CD1c-positive myeloid dendritic cell (primary cell): ENCODE data around the gene FZD8.

Experiments
- DNase-seq: peaks from one replicate; pipeline ENCODE4 v3.0.0-alpha.2; 2016; ENCODE audit errors: extremely low spot score

Gene FZD8

DNA sequence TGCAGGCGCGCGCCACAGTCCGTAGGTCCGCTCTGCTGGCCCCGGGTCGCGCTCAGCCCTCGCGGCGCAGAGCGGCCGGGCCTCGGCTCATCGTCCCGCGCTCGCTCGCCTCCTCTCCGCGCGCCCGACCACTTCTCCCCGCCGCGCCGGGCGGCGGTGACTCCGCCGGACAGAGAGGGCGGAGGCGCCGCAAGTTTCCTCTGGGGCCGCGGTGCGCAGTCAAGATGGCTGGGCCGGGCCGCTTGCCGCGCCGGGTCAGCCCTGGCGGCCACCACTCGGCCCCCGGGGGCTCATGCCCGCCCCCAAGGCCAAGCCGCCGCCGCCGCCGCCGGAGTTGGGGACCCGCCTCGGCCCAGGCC lies 441 bp downstream of the FZD8 start:
- DNase-seq: peak; percentile 41

DNA sequence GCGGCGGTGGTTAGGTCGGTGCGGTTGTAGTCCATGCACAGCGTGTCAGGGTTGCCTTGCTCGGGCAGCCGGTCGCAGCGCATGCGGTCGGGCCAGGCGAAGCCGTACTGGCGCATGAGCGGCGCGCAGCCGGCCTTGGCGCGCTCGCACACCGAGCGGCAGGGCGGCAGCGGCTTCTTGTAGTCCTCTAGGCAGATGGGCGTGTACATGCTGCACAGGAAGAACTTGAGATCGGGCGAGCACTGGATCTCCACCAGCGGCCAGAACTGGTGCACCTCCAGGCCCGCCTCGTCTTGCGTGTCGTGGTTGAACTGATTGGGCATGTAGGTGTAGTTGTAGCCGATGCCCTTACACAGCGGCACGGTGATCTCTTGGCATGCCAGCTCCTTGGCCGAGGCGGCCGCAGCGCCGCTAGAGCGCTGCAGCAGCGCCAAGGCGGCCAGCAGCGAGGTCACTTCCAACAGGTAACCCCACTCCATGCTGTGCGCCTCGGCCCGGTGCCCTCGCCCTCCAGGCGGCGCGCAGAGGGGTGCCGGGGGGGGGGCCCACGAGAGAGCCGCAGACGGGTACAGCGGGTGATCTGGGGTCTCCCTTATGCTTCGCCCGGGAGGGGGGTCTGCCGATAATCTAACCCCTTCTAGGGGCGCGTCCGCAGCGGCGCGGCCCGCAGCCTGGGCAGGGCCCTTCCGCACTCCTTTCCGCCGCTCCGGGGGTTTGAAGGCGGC lies 983 bp downstream of the FZD8 start:
- DNase-seq: peak; percentile 62

DNA sequence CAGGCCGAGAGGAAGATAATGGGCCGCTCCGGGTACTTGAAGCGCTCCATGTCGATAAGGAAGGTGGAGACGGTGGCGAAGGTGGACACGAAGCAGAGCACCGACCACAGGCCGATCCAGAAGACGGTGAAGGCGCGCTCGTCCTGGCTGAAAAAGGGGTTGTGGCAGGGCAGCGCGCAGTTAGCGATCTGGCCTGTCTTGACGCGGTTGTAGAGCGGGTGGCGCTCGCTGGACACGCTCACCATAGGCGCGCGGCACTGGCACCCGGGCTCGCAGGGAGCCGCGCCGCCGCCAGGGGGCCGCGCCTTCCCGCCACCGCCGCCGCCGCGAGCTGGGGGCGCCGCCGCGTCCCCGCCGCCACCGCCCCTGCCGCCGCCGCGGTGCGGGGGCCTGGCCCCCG lies 1.6 kb downstream of the FZD8 start:
- peak; percentile 62 for DNase-seq

DNA sequence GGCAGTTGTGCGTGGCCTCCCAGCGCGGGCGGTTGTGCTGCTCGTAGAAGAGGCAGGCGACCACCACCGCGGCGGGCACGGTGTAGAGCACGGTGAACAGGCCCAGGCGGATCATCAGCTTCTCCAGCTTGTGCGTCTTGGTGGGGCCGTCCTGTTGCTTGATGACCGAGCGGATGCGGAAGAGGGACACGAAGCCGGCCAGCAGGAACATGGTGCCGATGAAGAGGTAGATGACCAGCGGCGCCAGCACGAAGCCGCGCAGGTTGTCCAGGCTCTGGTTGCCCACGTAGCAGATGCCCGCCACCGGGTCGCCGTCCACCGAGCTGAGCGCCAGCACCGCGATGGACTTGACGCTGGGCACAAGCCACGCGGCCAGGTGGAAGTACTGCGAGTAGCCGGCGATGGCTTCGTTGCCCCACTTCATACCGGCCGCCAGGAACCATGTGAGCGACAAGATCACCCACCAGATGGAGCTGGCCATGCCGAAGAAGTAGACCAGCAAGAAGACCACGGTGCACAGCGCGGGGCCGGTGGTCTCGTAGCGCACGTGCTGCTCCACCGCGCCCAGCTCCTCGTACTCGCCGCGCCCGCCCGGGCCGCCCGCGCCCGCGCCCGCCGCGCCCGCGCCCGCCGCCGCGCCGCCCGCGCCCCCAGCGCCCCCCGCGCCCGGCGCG lies 2.2 kb downstream of the FZD8 start:
- DNase-seq: no peak

DNA sequence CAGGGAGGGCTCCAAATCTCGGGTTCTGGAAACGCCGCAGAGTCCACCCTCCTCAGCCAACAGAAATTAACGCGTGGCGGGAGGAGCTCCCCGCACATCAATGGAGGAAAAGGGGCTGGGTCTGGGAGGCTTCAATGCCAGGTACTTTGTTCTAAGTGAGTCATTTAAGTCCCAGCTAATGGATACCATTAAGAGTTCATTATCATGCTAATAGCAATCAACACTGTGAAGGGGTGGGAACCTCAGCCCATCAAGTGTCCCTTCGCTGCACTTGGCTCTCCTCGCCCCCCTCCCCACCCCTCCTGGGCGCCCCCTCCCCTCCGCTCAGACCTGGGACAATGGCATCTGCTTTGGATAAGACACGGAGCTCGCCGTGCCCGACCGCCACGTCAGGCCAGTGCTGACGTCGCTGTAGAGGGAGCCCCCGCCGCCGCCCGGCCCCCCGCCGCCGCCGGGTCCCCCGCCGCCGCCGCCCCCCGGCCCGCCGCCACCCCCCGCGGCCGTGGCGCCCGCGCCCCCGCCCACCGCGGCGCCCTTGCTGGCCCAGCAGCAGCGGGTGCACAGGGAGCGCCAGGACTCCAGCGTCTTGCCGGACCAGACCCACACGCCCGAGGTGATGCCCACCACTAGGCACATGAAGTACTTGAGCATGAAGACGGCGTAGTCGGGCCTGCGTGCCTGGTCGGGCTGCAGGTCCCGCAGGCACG lies 2.9 kb downstream of the FZD8 start:
- DNase-seq: no peak

DNA sequence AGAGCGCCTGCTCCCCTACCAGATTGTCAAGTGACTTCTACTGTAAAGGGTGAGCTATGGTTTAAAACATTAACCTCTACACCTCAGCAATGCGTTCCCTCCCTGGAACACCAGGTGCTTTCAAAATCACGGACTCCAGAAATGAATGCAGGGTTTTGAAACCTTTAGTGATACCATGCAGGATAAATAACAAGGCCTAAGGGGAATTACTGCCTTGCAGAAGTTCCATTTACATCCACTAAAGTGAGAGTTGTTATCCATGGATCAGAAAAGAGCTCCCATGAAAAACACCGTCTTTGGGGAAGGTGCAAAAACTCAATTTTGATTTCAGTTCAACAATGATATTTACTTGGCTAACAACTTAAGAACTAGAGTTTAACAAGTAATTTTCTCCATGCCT lies 4.0 kb downstream of the FZD8 start:
- no peak for DNase-seq

DNA sequence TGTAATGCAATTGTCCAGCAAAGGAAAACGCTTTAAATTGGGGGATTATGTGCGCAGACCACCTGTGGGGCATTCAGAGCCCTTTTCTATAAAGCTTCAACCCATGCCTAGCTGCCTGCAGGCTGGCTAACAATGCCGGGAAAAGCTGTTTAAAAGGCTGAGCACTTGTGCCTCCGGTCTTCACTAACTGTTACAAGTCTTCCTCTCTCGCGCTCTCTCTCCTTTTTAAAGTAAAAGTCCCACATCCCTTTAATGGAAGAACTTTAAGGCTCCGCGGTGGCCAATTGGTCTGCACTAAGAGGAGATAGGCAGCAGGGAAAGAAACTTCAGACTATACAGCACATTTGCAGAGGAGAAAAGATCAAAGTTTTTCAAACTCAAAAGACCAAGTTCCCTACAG lies 4.6 kb downstream of the FZD8 start:
- no peak for DNase-seq

DNA sequence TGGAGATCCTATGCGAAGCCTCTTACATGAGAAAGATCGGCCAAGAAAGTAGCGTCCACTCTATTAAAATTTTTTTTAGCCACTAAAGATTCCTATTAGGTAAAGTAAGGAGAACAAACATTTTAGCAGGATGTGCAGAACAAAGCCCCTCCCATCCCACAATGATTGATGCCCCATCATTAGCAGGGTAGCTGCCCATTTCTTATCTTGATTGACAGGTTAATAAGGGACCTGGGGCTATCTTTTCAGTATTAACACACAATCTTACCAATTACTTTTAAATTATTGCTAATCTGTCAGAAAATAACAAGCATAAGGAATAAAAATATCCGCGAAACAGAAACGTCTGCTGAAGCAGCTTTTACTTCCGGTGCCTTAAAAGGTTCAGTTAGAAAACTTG lies 5.1 kb downstream of the FZD8 start:
- no peak for DNase-seq

DNA sequence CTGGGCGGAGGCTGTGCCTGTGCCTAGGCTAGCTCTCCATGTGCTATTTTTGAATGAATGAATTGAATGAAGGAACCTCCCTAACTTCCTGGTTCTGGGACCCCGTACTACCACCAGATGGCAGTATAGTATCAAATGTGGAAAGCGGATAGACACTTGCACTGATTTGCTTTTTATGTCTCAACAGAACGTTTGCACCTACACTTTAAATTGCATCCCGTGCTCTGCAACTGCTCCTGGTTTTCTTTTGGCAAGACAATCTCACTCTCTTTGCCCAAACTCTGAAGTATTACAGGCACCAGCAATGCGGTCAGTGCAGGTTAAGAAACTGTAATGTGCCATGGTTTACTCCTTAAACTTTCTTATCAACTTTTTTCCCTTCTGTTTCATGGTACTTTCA lies 6.5 kb downstream of the FZD8 start:
- peak; percentile 76 for DNase-seq

DNA sequence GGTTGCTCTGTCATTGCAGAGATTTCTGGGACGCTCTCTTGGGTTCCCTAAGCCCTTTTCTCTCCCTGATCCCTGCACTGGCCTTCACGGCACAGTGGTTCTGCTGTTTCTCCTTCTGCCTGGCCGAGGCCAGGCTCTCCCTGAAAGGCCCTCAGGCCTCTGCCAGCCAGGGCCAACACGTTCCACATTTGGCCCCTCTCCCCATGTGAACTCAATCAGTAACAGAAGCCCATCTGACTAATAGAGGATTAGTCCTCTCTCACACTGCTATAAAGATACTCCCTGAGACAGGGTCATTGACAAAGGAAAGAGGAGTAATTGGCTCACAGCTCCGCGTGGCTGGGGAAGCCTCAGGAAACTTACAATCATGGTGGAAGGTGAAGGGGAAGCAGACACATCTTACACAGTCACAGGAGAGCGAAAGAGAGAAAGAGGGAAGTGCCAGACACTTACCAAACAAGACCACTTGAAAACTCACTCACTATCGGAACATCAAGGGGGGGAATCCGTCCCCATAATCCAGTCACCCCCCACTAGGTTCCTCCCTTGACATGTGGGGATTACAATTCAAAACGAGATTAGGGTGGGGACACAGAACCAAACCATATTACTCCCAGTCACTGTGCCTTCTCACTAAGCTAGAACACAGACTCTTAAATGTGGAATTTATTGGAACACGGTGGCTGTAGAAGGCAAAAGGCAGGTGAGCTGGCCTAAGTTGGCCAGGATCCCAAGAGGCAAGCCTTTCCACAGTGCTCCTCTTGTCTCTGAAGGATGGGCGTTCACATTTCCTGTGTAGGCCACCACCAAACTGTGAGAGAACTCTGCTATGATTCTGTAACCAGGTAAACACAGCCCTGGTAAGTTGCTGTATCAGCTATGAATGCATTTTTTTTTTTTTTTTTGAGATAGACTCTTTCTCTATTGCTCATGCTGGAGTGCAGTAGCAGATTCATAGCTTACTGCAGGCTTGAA lies 8.8 kb downstream of the FZD8 start:
- DNase-seq: no peak

DNA sequence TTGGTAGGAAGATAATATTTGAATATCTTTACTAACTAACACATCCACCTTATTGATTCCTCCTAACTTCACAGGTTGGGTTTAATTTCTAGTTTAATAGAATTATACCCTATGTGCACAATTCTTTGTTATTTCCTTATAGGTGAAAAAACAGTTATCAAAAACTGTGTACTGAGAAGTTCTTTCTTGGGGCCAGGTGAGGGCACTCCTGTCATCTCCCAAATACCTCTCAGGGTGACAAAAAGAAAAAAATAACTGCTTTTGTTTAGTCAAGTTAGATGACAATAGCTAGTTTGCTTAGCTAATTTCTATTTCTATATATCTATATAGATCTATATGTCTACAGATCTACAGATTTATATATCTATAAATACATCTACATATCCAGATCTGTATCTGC lies 10.1 kb downstream of the FZD8 start:
- DNase-seq: no peak

DNA sequence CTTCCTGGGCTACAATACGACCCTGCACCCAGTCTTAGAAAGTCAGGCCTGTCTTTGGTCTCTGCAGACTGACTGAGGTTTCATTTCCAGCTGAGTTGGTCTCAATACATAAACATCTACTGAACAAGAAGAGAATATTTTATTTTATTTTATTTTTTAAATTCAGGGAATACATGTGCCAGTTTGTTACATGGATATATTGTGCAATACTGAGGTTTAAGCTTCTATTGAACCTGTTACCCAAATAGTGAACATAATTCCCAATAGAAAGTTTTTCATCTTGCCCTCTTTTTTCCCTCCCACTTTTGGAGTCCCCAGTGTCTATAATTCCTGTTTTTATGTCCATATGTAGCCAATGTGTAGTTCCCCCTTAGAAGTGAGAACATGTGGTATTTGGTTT lies 10.7 kb downstream of the FZD8 start:
- DNase-seq: no peak

DNA sequence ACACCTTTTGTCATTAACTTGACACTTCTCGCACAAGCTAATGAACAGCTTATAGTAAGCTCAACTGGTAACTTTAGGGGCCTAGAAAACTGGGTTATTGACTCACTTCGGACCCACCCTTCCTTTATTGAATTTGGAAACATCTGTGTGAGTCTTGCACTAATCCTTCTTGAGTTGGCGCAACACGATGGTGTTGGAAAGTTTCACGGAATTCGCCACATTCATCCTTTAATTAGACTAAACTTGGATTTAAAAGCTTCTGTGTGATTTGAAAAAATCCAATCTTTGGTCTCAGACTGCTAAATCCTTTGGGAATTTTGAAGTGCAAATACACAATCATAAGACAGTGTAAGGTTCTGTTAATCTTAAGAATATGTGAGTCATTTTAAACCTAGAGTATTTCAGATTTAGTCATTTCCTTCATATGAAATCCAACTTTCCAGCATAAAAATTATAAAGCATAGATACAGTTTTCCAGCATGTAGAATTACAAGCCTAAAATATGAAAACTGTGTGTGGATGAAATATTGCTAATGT lies 15.1 kb downstream of the FZD8 start:
- DNase-seq: no peak

DNA sequence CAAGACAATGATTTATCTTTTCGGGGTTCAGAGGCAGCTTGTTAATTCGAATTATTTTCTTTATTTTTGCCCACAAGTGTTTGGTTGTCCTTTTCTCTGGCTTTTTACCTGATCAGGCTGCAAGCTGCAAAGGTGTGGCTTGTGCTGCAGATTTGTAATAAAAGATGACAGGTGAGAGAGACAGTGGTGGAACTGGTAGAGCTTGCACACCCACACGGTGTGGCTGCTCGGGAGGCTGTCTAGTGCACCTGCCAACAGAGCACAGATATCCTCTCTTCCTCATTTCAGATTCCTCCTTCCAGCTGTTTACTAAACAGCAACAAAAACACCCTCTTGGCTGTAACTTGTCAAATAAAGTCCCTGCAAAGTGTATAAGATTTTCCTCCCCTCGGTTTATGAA lies 27.8 kb downstream of the FZD8 start:
- DNase-seq: no peak

DNA sequence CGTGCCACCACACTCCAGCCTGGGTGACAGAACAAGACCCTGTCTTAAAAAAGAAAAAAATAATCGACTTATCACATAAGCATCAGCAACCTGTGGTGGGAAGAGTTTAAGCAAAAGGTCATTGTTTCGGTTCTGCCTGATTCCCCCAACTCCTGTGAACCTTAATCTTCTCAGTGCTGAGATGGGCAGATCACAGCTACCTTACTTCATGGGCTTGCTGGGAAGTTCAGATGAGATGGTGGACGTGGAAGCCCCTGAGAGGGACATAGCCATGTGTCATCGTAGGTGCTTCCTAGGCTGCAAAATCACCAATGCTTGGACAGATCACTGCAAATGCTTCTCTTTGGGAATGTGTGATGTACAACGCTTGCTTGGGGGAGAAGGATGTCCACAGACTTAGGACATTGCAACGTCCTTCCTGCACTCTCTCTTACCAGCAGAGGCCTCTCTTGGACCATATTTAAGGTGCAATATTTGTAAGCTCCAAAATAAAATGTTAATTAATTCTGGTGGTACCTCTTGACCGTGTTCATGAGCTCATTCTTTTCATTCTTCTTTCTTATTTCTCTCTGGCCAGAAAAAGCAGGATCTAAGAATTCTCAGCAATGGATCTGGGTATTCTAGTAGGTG lies 28.4 kb downstream of the FZD8 start:
- no peak for DNase-seq

DNA sequence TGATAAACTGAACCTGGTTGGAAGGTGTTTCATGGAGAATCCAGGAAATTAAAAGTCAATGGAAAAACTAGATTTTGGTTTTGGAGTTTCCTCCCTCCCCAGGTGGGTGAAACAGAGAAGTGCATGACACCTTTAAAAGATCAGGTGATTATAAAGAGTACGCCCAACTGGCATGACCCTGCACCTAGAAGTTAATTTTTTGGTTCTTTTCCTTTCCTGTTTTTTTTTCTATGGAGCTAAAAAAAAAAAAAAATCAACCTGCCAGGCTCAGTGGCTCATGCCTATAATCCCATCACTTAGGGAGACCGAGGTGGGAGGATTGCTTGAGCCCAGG lies 29.0 kb downstream of the FZD8 start:
- DNase-seq: no peak

DNA sequence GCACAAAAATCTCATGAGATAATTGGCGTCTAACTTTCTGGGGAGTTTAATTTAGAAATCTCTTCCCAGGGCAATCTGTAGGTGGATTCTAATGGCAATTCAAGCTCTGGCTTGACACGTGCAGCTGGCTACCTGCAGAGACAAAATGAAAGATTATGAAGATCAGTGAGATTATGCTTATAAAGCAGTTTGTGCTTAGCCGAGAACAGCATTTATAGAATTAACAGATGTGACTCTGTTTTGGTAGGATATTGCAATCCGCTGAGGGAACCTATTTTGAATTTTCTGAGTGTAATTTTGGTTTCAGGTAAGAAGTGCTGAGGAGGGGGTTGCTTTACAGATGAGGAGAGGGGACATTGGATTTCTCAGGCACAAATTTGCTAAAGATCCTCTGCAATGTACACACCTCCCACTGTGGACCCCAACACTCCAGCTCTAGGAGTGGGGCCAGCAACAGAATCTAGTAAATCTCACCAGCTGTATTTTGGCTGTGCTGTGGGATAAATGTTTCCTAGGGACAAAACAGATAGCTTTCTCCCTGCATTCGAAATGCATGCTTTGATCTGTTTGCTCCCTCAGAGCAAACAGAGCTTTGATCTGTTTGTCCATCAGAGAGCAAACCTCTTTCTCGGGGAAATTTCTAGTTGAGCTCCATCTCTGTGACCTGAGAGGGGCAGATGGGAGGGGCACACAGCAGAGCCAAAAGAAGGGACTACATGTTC lies 29.6 kb downstream of the FZD8 start:
- DNase-seq: no peak

DNA sequence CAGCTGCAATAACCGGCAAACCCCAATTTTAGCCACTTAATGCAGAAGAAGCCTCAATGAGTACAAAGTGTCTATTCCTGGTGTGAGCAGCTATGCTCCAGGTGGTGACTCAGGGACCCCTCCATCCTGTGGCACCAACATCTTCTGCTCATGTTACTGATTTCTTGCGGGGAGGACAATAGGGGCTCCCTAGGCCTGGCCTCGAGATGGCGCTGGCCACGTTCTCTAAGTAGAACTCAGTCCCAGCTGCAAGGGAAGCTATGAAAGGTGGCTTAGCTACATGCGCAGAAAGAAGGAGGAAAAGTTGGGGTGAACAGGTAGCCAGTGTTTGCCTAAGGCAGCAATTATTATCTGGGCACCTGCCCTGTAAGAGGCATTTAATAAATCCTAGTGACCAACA lies 30.3 kb downstream of the FZD8 start:
- DNase-seq: no peak

DNA sequence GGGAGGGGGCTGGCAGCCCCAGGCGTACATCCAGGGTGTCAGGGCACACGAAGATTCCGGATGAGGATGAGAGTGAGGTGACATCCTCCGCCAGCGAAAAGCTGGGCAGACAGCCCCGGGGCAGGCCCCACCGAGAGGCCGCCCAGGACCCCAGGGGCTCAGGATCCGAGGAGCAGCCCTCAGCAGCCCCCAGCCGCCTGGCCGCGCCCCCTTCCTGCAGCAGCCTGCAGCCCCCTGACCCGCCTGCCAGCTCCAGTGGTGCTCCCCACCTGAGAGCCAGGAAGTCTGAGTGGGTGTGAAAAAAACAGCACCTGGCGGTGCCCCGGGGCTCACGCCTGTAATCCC lies 33.8 kb downstream of the FZD8 start:
- DNase-seq: no peak

DNA sequence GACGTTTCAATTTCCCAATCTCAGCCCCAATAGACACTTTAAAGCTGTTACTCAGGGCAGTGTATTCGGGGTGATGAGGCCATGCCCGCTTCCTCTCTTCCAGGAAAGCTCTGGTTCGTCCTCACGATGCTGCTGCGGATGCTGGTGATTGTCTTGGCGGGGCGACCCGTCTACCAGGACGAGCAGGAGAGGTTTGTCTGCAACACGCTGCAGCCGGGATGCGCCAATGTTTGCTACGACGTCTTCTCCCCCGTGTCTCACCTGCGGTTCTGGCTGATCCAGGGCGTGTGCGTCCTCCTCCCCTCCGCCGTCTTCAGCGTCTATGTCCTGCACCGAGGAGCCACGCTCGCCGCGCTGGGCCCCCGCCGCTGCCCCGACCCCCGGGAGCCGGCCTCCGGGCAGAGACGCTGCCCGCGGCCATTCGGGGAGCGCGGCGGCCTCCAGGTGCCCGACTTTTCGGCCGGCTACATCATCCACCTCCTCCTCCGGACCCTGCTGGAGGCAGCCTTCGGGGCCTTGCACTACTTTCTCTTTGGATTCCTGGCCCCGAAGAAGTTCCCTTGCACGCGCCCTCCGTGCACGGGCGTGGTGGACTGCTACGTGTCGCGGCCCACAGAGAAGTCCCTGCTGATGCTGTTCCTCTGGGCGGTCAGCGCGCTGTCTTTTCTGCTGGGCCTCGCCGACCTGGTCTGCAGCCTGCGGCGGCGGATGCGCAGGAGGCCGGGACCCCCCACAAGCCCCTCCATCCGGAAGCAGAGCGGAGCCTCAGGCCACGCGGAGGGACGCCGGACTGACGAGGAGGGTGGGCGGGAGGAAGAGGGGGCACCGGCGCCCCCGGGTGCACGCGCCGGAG lies 34.4 kb downstream of the FZD8 start:
- DNase-seq: no peak
